Nephron progenitor cell (in vitro differentiated cells): Measurements from ENCODE around the gene DLG1.
A peak's percentile ranks its signal among the peaks of the same experiment; 100 is the strongest.

Source experiments
- DNase-seq: peaks from one replicate; pipeline ENCODE4 v3.0.0; 2021
- H3K27ac Mint-ChIP-seq: 2 replicates; pipeline ENCODE4 v1.8.0; 2021; ENCODE audit warnings: mild to moderate bottlenecking, moderate library complexity, mixed read lengths
- H3K27me3 Mint-ChIP-seq: 2 replicates; pipeline ENCODE4 v1.8.0; 2021; ENCODE audit warnings: mild to moderate bottlenecking, low read depth, mixed read lengths; ENCODE audit not compliant: poor library complexity
- H3K36me3 Mint-ChIP-seq: 2 replicates; pipeline ENCODE4 v1.8.0; 2021; ENCODE audit warnings: low read depth, mixed read lengths
- H3K4me1 Mint-ChIP-seq: 2 replicates; pipeline ENCODE4 v1.8.0; 2021; ENCODE audit warnings: mixed read lengths
- H3K4me3 Mint-ChIP-seq: 2 replicates; pipeline ENCODE4 v1.8.0; 2021; ENCODE audit warnings: mild to moderate bottlenecking, moderate library complexity, mixed read lengths
- H3K9me3 Mint-ChIP-seq: 2 replicates; pipeline ENCODE4 v1.8.0; 2021; ENCODE audit warnings: mild to moderate bottlenecking, moderate library complexity, mixed read lengths
- TF ChIP-seq, protein P1 (sequence below): fragments of 200-600 bp; sonication (generic); IDR thresholded peaks from 2 replicates; pipeline ENCODE4 v1.5.0; 2021; ENCODE audit warnings: antibody characterized with exemption

Gene DLG1

DNA sequence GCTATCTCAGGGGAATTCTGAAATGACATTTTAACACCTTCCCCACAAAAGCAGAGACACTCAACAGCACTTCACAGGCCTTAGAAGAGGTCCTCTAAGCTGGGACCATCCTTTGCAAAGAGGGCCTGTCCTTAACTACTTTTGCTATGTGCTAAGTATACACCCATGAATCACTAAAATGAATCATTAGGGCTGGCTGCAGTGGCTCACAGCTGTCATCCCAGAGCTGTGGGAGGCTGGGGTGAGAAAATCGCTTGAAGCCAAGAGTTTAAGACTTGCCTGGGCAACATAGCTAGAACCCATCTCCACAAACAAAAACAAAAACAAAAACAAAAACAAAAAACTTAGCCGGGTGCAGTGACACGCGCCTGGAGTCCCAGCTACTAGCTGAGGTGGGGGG lies 214.9 kb downstream of the DLG1 start:
- H3K27ac Mint-ChIP-seq = peak overlapping the region; percentile 69
- TF ChIP-seq, protein P1, sequence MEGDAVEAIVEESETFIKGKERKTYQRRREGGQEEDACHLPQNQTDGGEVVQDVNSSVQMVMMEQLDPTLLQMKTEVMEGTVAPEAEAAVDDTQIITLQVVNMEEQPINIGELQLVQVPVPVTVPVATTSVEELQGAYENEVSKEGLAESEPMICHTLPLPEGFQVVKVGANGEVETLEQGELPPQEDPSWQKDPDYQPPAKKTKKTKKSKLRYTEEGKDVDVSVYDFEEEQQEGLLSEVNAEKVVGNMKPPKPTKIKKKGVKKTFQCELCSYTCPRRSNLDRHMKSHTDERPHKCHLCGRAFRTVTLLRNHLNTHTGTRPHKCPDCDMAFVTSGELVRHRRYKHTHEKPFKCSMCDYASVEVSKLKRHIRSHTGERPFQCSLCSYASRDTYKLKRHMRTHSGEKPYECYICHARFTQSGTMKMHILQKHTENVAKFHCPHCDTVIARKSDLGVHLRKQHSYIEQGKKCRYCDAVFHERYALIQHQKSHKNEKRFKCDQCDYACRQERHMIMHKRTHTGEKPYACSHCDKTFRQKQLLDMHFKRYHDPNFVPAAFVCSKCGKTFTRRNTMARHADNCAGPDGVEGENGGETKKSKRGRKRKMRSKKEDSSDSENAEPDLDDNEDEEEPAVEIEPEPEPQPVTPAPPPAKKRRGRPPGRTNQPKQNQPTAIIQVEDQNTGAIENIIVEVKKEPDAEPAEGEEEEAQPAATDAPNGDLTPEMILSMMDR = no peak
- H3K27me3 Mint-ChIP-seq = no peaks in the 10 kb centered on the region
- DNase-seq = no peak
- peaks cover 54% of the 10 kb centered on the region for H3K36me3 Mint-ChIP-seq
- no peaks in the 10 kb centered on the region for H3K9me3 Mint-ChIP-seq
- peaks cover 19% of the 10 kb centered on the region for H3K4me1 Mint-ChIP-seq
- no peak overlapping the region for H3K4me3 Mint-ChIP-seq

GRCh38 chr3:197082871-197083270 lies 215.5 kb downstream of the DLG1 start:
- no peak for DNase-seq
- Mint-ChIP-seq H3K36me3 (peaks cover 50% of the 10 kb centered on the region), H3K4me3 (no peak overlapping the region), H3K4me1 (peaks cover 12% of the 10 kb centered on the region), H3K9me3 (no peaks in the 10 kb centered on the region), H3K27ac (no peak overlapping the region), H3K27me3 (no peaks in the 10 kb centered on the region)
- TF ChIP-seq, protein P1 = no peak

GRCh38 chr3:197080344-197080743 lies 218.1 kb downstream of the DLG1 start:
- H3K27ac Mint-ChIP-seq = no peak overlapping the region
- DNase-seq = no peak
- TF ChIP-seq, protein P1 = no peak
- peaks cover 51% of the 10 kb centered on the region for H3K36me3 Mint-ChIP-seq
- no peaks in the 10 kb centered on the region for H3K27me3 Mint-ChIP-seq
- H3K9me3 Mint-ChIP-seq = no peaks in the 10 kb centered on the region
- H3K4me1 Mint-ChIP-seq = peaks cover 6% of the 10 kb centered on the region
- H3K4me3 Mint-ChIP-seq = no peak overlapping the region

DNA sequence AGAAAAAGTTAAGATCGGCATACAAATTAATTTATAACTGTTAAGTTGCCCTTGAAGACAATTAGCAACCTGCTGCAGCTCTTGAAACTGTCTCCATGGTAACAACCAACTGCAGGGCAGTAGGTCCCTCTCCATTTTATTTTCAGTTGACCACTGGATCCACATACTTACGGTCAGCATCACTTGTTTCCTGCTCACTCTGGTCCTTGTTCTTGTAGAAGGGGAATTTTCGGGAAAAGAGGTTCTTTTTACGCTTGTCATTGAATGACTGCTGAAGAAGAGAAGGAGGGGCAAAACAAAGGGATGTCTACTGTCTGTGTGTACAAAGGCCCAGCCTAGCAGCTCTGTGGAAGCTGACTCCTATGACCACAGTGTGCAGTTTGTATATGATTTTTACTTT lies 222.0 kb downstream of the DLG1 start:
- Mint-ChIP-seq H3K36me3 (peaks cover 52% of the 10 kb centered on the region), H3K4me1 (no peaks in the 10 kb centered on the region), H3K9me3 (no peaks in the 10 kb centered on the region), H3K27me3 (peaks cover 2% of the 10 kb centered on the region), H3K27ac (no peak overlapping the region), H3K4me3 (no peak overlapping the region)
- TF ChIP-seq, protein P1 = no peak
- no peak for DNase-seq

DNA sequence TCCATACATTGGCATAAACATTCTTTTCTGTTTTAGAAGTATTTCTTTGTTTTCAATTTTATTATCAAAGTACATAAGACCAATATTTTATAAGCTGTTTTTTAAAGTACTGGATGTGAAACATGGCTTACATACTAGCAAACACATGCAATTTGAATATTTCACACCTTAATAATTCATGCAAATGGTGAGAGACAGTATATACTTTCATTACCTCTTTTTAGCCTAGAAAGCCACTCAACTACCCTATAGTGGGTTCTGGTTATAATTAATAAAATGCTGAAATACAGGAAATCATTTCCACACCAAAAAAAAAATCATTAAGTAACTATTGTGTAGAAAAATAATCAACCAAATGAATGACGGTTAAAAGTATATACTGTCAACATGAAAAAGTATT lies 230.3 kb downstream of the DLG1 start:
- Mint-ChIP-seq H3K27ac (no peak overlapping the region), H3K9me3 (no peaks in the 10 kb centered on the region), H3K36me3 (peaks cover 39% of the 10 kb centered on the region), H3K27me3 (peaks cover 7% of the 10 kb centered on the region), H3K4me1 (no peaks in the 10 kb centered on the region), H3K4me3 (no peak overlapping the region)
- DNase-seq = no peak
- TF ChIP-seq, protein P1 = no peak

GRCh38 chr3:197064771-197065170 lies 233.6 kb downstream of the DLG1 start:
- Mint-ChIP-seq H3K9me3 (no peaks in the 10 kb centered on the region), H3K4me3 (no peak overlapping the region), H3K4me1 (no peaks in the 10 kb centered on the region), H3K27me3 (no peaks in the 10 kb centered on the region), H3K36me3 (peaks cover 54% of the 10 kb centered on the region), H3K27ac (no peak overlapping the region)
- DNase-seq = no peak
- TF ChIP-seq, protein P1 = no peak
